OCI-LY1 (cell line): Measurements from ENCODE around the gene MRPS22.

ENCODE experiments used
- H2AFZ ChIP-seq: fragments of 200-600 bp; sonication (generic), shearing (Covaris generic); 2 replicates; pipeline ENCODE4 v1.6.0; 2014; ENCODE audit warnings: antibody characterized with exemption, mild to moderate bottlenecking, low read length
- H3F3A ChIP-seq: fragments of 200-600 bp; sonication (generic), shearing (Covaris generic); 2 replicates; pipeline ENCODE4 v1.6.0; 2014; ENCODE audit warnings: mild to moderate bottlenecking, antibody characterized with exemption, low read length, moderate library complexity; ENCODE audit not compliant: insufficient read depth
- H3K27ac ChIP-seq: fragments of 200-600 bp; sonication (generic); 2 replicates; pipeline ENCODE4 v1.5.1; 2014; ENCODE audit warnings: low read length, mixed run types, mild to moderate bottlenecking, low read depth; ENCODE audit not compliant: poor library complexity, severe bottlenecking
- H3K27me3 ChIP-seq: fragments of 200-600 bp; sonication (generic); 2 replicates; pipeline ENCODE4 v1.6.0; 2014; ENCODE audit warnings: antibody characterized with exemption, mild to moderate bottlenecking, low read length, moderate library complexity; ENCODE audit not compliant: insufficient read depth
- H3K36me3 ChIP-seq: fragments of 200-600 bp; sonication (generic); 2 replicates; pipeline ENCODE4 v1.6.1; 2014; ENCODE audit warnings: mild to moderate bottlenecking, antibody characterized with exemption, low read length, moderate library complexity, mixed read lengths; ENCODE audit not compliant: insufficient read depth
- H3K4me1 ChIP-seq: fragments of 200-600 bp; sonication (generic); 2 replicates; pipeline ENCODE4 v1.5.1; 2014; ENCODE audit warnings: mild to moderate bottlenecking, low read length, moderate library complexity; ENCODE audit not compliant: insufficient read depth, severe bottlenecking
- H3K4me2 ChIP-seq: fragments of 200-600 bp; sonication (generic), shearing (Covaris generic); 2 replicates; pipeline ENCODE4 v1.6.1; 2014; ENCODE audit warnings: low read length
- H3K4me3 ChIP-seq: fragments of 200-600 bp; sonication (generic); 2 replicates; pipeline ENCODE4 v1.5.1; 2014; ENCODE audit warnings: low read length, low read depth, mild to moderate bottlenecking, mixed read lengths; ENCODE audit not compliant: poor library complexity, severe bottlenecking
- H3K79me2 ChIP-seq: fragments of 200-600 bp; shearing (Covaris generic); 2 replicates; pipeline ENCODE4 v1.6.1; 2016; ENCODE audit warnings: mixed run types, low read length, mixed read lengths; ENCODE audit not compliant: insufficient read depth
- H3K9ac ChIP-seq: fragments of 200-600 bp; sonication (generic), shearing (Covaris generic); 2 replicates; pipeline ENCODE4 v1.6.1; 2014; ENCODE audit warnings: mild to moderate bottlenecking, low read length, mixed read lengths
- H3K9me2 ChIP-seq: fragments of 200-600 bp; sonication (generic), shearing (Covaris generic); 2 replicates; pipeline ENCODE4 v1.6.1; 2014; ENCODE audit warnings: low read depth, mild to moderate bottlenecking, low read length, mixed read lengths
- H3K9me3 ChIP-seq: fragments of 200-600 bp; shearing (Covaris generic); 2 replicates; pipeline ENCODE4 v1.6.1; 2014; ENCODE audit warnings: low read length, mixed read lengths
- H4K20me1 ChIP-seq: fragments of 200-600 bp; sonication (generic), shearing (Covaris generic); 2 replicates; pipeline ENCODE4 v1.6.0; 2016; ENCODE audit warnings: mild to moderate bottlenecking, low read length; ENCODE audit not compliant: insufficient read depth
- EZH2 ChIP-seq: fragments of 200-600 bp; sonication (generic), shearing (Covaris generic); IDR thresholded peaks from 2 replicates; pipeline ENCODE4 v1.8.0; 2017; ENCODE audit warnings: borderline replicate concordance, mixed run types, mild to moderate bottlenecking, antibody characterized with exemption, low read length, moderate library complexity, mixed read lengths
- TF ChIP-seq, protein P1 (sequence below): fragments of 200-600 bp; sonication (generic), shearing (Covaris generic); IDR thresholded peaks from 2 replicates; pipeline ENCODE4 v1.5.1; 2017; ENCODE audit warnings: mild to moderate bottlenecking, antibody characterized with exemption, low read length, moderate library complexity, mixed read lengths

The MRPS22 gene

GRCh38 chr3:139319428-139320402 is 24.1 kb upstream of the MRPS22 start:
- Histone ChIP-seq H3K9ac (no peak overlapping the region), H2AFZ (no peak overlapping the region)

GRCh38 chr3:139320551-139321309 is 23.1 kb upstream of the MRPS22 start:
- TF ChIP-seq, protein P1, sequence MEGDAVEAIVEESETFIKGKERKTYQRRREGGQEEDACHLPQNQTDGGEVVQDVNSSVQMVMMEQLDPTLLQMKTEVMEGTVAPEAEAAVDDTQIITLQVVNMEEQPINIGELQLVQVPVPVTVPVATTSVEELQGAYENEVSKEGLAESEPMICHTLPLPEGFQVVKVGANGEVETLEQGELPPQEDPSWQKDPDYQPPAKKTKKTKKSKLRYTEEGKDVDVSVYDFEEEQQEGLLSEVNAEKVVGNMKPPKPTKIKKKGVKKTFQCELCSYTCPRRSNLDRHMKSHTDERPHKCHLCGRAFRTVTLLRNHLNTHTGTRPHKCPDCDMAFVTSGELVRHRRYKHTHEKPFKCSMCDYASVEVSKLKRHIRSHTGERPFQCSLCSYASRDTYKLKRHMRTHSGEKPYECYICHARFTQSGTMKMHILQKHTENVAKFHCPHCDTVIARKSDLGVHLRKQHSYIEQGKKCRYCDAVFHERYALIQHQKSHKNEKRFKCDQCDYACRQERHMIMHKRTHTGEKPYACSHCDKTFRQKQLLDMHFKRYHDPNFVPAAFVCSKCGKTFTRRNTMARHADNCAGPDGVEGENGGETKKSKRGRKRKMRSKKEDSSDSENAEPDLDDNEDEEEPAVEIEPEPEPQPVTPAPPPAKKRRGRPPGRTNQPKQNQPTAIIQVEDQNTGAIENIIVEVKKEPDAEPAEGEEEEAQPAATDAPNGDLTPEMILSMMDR = no peak
- TF ChIP-seq EZH2 = no peak
- Histone ChIP-seq H3K4me1 (no peaks in the 10 kb centered on the region), H3K9ac (no peak overlapping the region), H3K9me2 (no peaks in the 10 kb centered on the region), H3K27ac (no peak overlapping the region), H3K79me2 (no peaks in the 10 kb centered on the region), H3K36me3 (no peaks in the 10 kb centered on the region), H3K9me3 (no peaks in the 10 kb centered on the region), H2AFZ (no peak overlapping the region), H3K4me2 (no peak overlapping the region), H3K4me3 (no peak overlapping the region), H4K20me1 (no peaks in the 10 kb centered on the region), H3K27me3 (peaks cover 10% of the 10 kb centered on the region; the same call in 1 of the 2 replicates), H3F3A (no peaks in the 10 kb centered on the region)

More at GRCh38 chr3:139319428-139320402, 24.1 kb upstream of the MRPS22 start:
- Histone ChIP-seq H3K9me3 (no peaks in the 10 kb centered on the region), H3F3A (no peaks in the 10 kb centered on the region), H3K9me2 (no peaks in the 10 kb centered on the region), H3K79me2 (no peaks in the 10 kb centered on the region), H3K4me2 (no peak overlapping the region), H4K20me1 (no peaks in the 10 kb centered on the region), H3K4me3 (no peak overlapping the region), H3K27me3 (0 out of 2 replicates have a peak, but pooled peaks cover 3% of the 10 kb centered on the region), H3K27ac (no peak overlapping the region), H3K4me1 (no peaks in the 10 kb centered on the region), H3K36me3 (no peaks in the 10 kb centered on the region)
- no peak for TF ChIP-seq EZH2
- TF ChIP-seq, protein P1 = peak; percentile 62

- no peaks in the 10 kb centered on the region for H3F3A ChIP-seq
- H3K4me2 ChIP-seq = no peak overlapping the region
- no peaks in the 10 kb centered on the region for H3K79me2 ChIP-seq
- no peak overlapping the region for H2AFZ ChIP-seq
- no peak overlapping the region for H3K27ac ChIP-seq
- no peak overlapping the region for H3K9ac ChIP-seq
- no peaks in the 10 kb centered on the region for H3K4me1 ChIP-seq
- H3K27me3 ChIP-seq = peaks cover 14% of the 10 kb centered on the region; the same call in 1 of the 2 replicates
- H3K4me3 ChIP-seq = no peak overlapping the region
- TF ChIP-seq, protein P1 = no peak
- no peak for TF ChIP-seq EZH2
- H3K36me3 ChIP-seq = no peaks in the 10 kb centered on the region
- no peaks in the 10 kb centered on the region for H4K20me1 ChIP-seq
- no peaks in the 10 kb centered on the region for H3K9me3 ChIP-seq
- H3K9me2 ChIP-seq = no peaks in the 10 kb centered on the region
These were observed 21.5 kb upstream of the MRPS22 start for GRCh38 chr3:139322346-139322745.
